Ishikawa (cell line): ENCODE results near the gene TRIP6.

ENCODE experiments used
- CREB1 ChIP-seq: IDR thresholded peaks from 2 replicates; pipeline ENCODE4 v1.6.1; 2012; ENCODE audit warnings: low read depth
- EP300 ChIP-seq: IDR thresholded peaks from 2 replicates; pipeline ENCODE4 v1.6.1; 2012; ENCODE audit warnings: borderline replicate concordance
- NFIC ChIP-seq: IDR thresholded peaks from 2 replicates; pipeline ENCODE4 v1.6.1; 2012
- RAD21 ChIP-seq: IDR thresholded peaks from 2 replicates; pipeline ENCODE4 v1.6.1; 2012; ENCODE audit warnings: low read depth
- TAF1 ChIP-seq: IDR thresholded peaks from 2 replicates; pipeline ENCODE4 v1.6.1; 2012; ENCODE audit warnings: low read depth, mild to moderate bottlenecking
- TEAD4 ChIP-seq: IDR thresholded peaks from 2 replicates; pipeline ENCODE4 v1.6.1; 2012
- YY1 ChIP-seq: IDR thresholded peaks from 2 replicates; pipeline ENCODE4 v1.6.1; 2012; ENCODE audit warnings: low read depth
- TF ChIP-seq, protein P1 (sequence below): IDR thresholded peaks from 2 replicates; pipeline ENCODE4 v1.6.1; 2012
- TF ChIP-seq, protein P2 (sequence below): IDR thresholded peaks from 2 replicates; pipeline ENCODE4 v1.6.1; 2012
- TF ChIP-seq, protein P3 (sequence below): IDR thresholded peaks from 2 replicates; pipeline ENCODE4 v1.6.1; 2012; ENCODE audit warnings: low read depth, mild to moderate bottlenecking

DNA sequence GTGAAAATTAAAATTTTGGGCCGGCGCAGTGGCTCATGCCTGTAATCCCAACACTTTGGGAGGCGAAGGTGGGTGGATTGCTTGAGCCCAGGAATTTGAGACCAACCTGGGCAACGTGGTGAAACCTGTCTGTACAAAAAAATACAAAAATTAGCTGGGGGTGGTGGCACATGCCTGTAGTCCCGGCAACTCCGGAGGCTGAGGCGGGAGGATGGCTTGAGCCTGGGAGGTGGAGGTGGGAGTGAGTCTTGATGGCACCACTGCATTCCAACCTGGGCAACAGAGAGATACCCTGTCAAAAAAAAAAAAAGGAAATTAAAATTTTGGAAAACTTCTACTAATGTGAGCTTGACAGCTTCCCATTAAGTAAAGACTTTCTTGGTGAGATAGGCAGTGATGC, 10.8 kb downstream of the TRIP6 start:
- no peak for TF ChIP-seq TAF1
- no peak for TF ChIP-seq RAD21
- no peak for TF ChIP-seq YY1
- no peak for TF ChIP-seq CREB1
- TF ChIP-seq, protein P1, sequence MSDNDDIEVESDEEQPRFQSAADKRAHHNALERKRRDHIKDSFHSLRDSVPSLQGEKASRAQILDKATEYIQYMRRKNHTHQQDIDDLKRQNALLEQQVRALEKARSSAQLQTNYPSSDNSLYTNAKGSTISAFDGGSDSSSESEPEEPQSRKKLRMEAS, result no peak
- TF ChIP-seq, protein P2, sequence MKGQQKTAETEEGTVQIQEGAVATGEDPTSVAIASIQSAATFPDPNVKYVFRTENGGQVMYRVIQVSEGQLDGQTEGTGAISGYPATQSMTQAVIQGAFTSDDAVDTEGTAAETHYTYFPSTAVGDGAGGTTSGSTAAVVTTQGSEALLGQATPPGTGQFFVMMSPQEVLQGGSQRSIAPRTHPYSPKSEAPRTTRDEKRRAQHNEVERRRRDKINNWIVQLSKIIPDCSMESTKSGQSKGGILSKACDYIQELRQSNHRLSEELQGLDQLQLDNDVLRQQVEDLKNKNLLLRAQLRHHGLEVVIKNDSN, result no peak
- no peak for TF ChIP-seq EP300
- no peak for TF ChIP-seq TEAD4
- TF ChIP-seq NFIC, result no peak
- TF ChIP-seq, protein P3, sequence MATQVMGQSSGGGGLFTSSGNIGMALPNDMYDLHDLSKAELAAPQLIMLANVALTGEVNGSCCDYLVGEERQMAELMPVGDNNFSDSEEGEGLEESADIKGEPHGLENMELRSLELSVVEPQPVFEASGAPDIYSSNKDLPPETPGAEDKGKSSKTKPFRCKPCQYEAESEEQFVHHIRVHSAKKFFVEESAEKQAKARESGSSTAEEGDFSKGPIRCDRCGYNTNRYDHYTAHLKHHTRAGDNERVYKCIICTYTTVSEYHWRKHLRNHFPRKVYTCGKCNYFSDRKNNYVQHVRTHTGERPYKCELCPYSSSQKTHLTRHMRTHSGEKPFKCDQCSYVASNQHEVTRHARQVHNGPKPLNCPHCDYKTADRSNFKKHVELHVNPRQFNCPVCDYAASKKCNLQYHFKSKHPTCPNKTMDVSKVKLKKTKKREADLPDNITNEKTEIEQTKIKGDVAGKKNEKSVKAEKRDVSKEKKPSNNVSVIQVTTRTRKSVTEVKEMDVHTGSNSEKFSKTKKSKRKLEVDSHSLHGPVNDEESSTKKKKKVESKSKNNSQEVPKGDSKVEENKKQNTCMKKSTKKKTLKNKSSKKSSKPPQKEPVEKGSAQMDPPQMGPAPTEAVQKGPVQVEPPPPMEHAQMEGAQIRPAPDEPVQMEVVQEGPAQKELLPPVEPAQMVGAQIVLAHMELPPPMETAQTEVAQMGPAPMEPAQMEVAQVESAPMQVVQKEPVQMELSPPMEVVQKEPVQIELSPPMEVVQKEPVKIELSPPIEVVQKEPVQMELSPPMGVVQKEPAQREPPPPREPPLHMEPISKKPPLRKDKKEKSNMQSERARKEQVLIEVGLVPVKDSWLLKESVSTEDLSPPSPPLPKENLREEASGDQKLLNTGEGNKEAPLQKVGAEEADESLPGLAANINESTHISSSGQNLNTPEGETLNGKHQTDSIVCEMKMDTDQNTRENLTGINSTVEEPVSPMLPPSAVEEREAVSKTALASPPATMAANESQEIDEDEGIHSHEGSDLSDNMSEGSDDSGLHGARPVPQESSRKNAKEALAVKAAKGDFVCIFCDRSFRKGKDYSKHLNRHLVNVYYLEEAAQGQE, result no peak
